NCI-H2029 treated with DMSO at 0.1 percent for 48 hours (cell line): ENCODE results near the gene ARL8B.
A peak's percentile ranks its signal among the peaks of the same experiment; 100 is the strongest.
"Not testable (repeated sequence)": the region's sequence is repeated elsewhere in the genome, so short reads cannot be mapped to it uniquely, and the experiment has no call there.

ENCODE experiments used
- DNase-seq: peaks from one replicate; lab custom pipeline; 2025; lab: John Stamatoyannopoulos, UW

ARL8B gene

DNA sequence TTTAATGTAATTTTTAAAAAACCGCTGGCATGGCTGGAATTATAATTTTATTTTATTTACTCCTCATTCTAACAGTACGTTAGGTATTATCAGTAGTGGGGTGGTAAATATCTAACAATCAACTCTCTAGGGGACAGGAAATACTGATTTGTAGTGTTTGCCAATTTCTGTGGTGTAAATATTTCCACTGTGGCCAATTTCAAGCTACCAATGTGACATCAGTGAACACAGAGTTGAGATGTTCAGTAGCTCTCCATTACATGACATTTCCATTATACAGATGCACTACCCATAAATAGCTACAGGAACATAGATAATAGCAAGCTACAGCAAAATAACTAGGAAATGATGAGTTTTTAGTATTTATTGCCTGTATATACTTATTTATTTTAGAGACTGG is 10.0 kb upstream of the ARL8B start:
- DNase-seq = no peak

DNA sequence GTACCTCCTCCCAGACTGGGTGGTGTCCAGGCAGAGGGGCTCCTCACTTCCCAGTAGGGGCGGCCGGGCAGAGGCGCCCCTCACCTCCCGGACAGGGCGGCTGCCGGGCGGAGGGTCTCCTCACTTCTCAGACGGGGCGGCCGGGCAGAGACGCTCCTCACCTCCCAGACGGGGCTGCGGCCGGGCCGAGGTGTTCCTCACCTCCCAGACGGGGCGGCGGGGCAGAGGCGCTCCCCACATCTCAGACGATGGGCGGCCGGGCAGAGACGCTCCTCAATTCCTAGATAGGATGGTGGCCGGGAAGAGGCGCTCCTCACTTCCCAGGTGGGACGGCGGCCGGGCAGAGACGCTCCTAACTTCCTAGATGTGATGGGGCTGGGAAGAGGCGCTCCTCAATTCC is 8.4 kb upstream of the ARL8B start:
- not testable (repeated sequence) for DNase-seq

DNA sequence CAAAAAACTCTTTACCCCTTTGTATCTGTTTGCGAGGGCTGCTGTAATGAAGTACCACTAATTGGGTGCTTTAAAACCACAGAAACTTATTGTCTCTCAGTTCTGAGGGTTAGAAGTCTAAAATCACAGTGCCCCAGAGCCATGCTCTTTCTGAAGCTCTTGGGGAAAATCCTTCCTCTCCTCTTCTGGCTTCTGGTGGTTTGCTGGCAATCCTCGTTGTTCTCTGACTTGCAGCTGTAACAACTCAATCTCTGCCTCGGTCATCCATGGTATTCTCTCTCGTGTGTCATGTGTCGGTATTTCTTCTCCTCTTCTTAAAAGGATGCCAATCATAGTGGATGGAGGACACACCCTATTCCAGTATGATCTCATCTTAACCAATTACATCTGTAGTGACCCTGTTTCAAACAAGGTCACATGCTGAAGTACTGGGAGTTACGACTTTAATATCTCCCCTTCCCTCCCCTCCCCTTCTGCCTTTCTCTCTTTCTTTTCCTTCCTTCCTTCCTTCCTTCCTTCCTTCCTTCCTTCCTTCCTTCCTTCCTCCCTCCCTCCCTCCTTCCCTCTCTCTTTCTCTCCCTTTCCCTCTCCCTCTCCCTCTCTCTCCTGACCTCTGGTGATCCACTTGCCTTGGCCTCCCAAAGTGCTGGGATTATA is 6.5 kb upstream of the ARL8B start:
- DNase-seq = no peak

DNA sequence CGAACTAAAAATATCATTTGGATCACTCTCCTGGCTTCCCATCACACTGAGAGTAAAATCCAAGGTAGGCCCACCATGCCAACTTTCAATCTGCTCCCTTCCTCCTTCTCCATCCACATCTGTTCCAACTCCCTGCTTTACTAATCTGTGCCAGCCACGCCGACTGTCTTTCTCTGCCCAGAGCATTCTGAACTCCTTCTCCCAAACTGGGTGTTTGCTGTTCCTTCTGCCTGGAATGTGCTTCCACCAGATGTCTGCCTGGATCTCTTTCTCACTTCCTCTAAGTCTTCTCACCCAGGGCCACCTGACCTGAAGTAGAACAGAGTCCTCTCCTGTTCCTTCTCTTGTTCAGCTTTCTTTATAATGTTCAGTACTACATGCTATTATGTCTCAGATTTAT is 5.6 kb upstream of the ARL8B start:
- no peak for DNase-seq

DNA sequence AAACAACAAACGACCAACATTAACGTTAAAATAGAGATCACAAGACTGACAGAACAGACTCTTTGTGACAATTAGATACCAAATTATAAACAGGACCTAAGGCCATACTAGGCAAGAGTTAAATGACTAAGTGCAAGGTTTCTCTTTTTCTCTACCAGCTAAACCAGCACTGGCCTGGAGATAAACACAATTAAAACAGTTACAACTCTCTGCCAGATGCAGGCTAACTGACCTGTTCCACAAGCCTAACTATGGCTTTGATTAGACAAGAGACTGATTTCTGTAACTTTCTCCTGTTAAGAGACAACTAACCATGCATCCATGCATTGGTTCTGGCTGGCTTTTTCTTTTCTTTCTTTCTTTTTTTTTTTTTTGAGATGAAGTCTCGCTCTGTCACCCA is 1.6 kb upstream of the ARL8B start:
- DNase-seq = no peak

DNA sequence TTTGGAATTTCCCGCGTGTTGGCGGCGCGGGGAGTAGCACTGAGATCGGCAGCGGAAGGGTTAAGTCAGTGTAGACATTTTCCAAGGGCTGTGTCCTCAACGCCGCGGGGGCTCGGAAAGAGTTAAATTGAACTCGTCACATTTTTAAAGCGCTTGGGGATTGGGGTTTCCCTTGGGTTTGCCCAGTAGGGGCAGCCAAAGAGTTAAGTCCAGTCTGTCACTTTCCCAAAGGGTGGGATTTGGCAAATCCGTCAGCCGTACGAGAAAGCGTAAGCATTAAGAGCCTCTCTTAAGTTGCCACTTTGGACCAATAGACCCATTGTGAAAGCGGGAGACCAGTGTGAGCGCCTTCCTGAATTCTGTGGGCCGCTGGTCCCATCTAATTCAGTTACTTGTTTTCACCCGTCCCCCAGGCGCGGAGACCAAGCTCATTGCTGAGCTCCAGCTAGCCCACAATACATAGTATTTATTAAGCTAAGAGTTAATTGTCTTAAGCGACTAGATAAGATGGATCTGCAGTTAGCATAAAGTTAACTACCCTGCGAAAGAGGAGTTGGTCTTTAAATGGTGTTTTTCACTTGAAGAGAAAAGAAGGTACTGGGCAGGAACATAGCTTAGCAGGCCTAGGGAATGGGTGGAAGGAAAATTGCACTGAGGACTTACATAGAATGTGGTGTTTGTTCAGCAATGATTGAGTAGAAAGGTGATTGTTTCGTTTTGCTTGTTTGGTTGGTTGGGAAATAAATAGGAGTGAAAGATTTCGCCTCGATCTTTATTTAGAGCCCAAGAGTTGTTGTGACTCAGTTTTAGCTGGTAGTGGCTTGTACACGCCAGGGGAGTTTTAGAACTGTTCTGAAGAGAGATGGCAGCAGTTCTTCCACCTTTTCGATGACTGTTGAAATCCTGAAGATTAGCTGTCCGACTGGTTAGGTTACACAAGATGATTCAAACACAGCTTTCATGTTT is 932 bp downstream of the ARL8B start:
- DNase-seq = peak; percentile 47

DNA sequence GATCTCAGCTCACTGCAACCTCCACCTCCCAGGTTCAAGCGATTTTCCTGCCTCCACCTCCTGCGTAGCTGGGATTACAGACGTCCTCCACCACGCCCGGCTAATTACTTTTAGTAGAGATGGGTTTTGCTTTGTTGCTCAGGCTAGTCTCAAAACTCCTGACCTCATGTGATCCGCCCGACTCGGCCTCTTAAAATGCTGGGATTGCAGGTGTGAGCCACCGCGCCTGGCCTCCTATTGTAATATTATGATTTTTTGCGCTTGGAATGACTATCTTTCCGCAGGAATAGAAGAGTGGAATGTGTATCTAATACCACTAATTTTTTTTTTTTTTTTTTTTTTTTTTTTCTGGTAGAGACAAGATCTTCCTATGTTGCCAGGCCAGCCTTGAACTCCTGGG is 1.8 kb downstream of the ARL8B start:
- no peak for DNase-seq

DNA sequence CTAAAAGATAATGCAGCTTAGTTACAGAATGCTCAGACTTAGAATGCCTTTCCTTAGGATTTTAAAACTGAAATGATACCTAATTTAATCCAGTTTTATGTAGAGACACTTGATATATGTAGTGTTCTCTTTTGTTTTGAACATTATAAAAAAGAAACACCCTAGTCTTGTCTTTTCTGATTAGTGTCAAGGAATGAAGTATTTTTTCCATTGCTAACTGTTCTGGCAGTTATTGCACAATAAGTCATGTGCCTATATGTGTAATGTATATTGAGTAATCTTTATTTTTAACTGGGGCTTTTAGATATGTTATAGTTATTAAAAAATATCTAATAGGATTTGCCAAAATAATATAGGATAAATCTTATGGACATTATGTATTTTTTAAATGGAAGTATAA is 4.5 kb downstream of the ARL8B start:
- no peak for DNase-seq

DNA sequence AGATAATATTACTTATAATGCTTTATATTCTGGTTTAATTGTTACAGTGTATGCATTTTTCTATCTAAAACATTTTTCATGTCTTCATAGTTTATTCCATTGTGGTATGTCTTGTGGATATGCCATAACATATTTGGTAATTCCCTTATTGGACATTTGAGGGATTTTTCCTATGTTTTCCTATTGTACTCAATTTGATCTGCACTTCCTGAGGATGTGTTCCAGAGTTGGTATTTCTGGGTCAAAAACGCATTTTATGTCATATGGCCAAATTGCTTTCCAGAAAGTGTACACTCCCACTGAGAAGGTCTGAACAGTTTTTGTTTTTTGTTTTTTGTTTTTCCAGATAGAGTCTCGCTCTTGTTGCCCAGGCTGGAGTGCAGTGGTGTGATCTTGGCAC is 6.8 kb downstream of the ARL8B start:
- DNase-seq = no peak

DNA sequence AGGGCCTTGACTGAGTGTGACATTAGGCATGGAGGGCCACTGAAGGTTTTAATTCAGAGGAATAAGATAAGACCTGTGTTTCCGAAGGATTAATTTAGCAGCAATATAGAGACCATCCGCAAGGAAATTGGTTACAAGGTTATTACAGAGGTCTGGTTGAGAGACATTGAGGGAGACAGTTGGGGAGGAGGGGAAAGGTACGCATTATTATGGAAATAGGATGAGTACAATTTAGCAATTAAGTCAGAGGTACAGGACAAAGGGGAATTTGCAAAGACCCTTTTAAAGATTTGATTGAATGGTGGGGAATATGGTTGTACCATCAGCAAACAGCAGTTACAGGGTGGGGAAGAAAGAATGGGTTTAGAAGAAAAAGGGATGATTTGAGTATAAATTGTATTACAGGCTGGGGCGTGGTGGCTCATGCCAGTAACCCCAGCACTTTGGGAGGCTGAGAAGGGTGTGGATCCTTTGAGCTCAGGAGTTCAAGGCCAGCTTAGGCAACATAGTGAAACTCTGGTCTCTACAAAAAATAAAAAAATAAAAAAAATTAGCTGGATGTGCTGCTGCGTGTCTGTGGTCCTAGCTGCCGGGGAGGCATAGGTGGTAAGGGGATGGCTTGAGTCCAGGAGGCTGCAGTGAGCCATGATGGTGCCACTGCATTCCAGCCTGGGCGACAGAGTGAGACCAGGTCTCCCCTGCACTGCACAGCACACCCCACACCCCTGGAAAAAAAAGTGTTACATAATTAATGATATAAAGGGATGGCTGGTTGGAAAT is 11.3 kb downstream of the ARL8B start:
- no peak for DNase-seq

DNA sequence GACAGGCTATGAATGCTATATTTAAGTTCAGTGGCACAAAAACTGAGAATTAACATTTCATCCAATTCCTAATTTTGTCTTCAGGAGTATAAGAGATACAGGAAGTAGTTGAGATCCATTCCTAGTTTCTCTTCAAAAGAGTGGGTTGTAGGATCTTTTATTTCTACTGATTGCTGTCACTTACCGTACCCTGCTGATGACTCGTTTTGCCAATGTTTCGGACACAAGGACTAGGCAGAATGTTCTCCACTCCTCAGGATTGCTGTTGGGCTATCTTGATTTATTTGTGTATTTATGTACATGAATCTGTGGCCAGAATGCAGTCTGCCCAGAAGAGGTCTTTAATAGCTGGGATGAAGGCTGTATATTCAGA is 11.9 kb downstream of the ARL8B start:
- DNase-seq = no peak

DNA sequence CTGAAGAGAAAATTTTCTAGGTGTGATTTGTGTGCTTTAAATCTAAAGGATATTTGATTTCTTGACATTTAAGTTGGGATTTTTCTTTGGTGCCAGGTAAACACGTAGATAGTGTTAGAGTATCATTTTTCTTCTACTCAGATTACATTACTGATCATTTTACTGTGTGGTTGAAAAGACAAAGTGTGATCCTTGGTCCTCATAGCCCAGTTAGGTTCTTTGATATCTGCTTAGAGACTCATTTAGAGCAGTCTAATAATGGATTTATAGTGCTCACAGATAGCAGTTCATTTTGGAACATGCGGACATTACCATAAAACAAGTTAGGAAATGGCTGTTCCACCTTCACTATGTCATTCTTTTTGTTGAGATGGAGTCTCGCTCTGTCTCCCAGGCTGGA is 12.4 kb downstream of the ARL8B start:
- DNase-seq = no peak

DNA sequence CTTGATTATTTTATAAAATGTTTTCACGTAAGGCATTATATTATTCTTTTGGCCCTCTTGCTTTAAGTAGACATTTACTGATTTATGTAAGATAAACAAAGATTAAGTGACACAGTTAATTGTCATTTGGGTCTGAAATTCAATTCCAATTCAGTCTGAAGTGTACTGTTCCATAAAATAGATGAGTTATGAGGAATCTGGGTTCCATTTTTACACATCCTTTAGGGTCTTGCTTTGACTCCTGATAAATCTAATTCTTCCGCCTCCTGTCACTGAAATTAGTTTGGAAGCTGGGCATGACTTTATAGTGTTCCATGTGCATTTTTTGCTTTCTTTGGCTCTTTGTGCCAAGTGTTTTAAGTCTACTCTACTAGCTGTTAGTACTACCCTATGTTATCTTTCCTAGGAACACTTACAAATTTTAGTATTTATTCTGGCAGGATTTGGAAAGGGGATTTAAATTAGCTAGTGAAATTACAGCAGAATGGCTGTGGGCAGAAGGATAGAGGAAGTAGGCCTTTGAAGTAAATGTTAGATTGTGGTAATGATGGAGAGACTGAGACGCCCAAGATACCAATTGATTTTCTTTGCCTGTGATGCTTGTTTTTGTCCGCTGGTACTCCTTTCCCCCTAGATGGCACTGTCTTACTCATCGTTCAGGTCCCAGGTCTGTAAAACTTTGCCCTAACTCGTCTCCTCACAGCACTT is 14.3 kb downstream of the ARL8B start:
- no peak for DNase-seq

DNA sequence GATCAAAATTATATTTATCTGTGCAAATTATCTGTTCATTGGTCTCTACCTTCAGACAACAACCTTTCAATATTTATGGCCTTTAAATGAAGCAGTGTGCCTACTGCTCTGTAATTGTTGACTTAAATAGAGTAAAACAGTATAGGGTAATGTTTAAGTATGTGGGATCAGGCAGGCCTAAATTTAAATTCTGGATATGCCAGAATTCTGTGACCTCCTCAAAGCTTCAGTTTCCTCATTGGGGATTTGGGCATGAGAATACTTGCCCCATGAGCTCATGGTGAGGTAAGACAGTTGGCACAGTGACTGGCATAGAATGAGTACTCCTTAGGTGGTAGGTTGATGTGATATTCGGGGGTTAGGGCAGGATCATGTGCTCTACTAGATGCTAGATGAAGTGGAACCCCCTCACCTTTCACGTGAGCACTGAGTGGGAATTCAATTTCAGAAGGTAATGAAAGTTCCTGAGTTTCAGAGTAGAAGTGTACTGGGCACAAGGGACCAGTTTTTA is 14.9 kb downstream of the ARL8B start:
- no peak for DNase-seq

DNA sequence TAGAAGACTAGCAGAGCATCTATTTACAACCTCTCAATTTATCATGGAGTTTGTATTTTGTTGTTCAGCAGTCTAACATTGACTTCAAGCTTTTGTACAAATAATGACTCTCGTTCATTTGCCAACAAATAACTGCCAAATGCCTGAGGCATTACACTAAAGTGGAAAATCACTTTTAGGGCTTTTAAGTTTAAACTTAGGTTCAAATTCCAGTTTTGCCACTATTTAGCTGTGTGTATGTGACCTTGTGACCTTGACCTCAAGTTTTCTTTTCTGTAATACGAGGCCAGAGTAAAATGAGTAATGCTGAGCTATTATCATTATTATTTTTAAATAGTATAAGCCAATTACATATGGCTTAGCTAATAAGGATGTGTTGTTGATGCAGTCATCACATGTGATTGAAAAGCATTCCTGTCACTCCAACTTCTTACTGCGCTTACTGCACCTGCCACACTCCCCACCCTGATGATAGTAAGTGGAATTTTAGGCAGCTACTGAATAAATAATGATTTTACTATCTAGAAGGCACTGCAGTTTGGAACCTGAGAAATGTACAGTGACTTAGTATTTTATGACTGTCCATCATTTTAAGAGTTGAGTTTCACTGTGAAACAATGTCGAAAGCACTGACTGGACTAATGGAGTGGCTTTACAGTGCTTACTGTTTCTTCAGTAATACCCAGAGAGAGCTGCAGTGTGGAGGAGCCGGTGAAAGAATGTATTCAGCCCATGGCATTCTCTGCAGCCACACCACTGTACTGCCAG is 16.3 kb downstream of the ARL8B start:
- DNase-seq = no peak

DNA sequence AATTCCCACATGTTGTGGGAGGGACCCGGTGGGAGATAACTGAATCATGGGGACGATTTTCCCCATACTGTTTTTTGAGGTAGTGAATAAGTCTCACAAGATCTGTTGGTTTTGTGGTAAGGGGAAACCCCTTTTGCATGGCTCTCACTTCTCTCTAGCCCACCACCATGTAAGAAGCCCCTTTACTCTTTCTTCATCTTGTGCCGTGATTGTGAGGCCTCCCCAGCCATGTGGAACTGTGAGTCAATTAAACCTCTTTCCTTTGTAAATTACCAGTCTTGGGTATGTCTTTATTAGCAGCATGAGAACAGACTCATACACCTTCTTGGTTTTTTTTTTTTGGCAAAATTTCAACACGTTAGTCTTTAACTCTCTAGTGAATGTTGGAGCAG is 18.1 kb downstream of the ARL8B start:
- DNase-seq = no peak

DNA sequence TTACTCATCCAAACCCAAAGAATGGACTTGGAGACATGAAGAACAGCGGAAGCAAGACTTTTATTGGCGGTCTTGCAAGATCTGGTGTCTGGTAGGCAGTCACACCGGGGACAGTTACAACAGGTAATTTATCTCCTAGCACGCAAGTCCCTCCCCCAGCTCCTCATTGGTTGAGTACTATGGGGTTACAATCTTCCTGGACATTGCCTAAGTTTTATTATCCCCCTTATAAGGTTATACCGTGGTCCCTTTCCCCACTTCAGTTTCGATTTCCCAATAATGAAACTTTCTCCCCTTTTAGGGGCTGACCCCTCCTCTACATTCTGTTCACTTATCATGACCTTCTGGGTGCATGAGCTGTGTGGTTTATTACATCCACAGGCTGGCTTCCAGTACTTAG is 18.7 kb downstream of the ARL8B start:
- no peak for DNase-seq

DNA sequence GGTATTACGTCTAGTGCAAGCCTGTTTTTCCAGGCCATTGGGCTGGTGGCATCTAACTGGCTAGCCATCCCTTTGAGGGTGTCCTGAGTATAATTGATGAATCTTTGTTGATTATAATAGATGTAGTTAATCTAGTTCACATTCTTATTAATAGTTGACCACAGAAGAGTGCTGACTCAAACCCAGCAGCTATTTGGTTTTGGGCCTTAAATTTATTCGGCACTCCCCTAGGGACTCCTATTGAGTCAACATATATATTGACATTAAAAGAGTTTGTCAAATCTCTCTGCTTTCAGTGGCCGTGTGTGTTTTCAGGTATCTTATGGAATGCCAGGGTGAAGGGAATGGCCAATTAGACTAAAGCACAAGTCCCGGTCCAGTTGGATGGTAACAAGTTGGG is 19.7 kb downstream of the ARL8B start:
- DNase-seq = no peak

DNA sequence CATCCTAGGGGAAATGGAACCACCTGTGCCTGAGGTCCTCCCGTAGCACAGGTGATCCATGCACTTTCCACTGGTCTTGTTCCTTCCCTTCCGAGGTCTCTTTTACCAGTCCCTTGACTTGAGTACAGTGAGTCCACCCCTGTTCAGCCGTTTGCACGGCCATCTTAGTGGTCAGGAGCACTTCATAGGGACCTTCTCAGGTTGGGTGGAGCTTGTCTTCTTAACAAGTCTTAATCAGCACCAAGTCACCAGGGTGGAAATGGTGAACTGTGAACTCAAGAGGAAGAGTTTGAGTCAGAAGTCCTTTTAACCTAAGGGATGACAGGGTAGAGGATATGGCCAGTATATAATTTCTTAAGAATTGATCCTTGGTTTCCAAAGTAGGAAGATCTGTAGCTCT is 21.4 kb downstream of the ARL8B start:
- DNase-seq = no peak

DNA sequence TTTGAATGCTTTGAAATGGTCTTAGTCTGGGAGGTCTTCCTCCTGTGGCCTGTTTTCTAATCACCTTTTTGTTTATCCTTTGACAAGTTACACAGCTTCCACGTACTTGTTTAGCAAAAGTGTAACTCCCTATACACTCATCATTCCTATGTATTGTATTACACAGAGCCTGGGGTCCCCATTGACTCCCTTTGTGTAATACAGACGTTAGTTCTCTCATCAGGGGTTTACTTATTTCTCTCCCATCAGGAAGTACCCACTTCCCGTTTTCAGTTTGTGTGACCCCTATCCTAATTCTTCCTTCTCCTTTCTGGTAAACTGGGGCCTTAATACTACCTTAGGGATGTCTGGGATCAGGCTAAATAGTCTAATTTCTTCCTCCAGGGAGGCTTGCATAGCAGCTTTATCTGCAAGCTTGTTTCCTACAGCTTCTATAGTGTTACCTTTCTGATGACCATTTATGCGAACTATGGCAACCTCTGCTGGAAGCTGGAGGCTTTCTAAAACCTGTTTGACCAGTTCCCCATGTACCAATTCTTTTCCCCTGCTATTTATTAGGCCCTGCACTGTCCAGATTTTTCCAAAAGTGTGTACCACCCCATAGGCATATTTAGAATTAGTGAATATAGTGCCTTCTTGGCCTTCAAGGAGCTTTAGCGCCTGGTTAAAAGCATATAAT is 22.4 kb downstream of the ARL8B start:
- DNase-seq = no peak

DNA sequence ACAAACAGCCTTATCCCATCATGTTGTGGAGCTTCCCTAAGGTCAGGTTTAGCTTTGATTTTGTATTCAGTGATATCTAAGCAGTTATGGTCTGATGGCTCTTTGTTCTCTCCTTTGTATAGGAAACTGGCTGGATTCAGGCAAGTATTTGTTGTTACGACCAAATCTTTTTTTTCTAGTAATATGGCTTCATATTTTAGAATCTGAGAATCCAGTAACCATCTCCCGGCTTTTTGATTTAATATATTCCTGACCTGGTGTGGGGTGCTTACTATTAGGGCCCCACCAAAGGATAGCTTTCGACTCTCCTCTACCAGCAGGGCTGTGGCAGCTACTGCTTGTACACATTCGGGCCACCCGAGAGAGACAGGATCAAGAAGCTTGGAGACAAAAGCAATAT is 23.0 kb downstream of the ARL8B start:
- no peak for DNase-seq
